Stimulated activated CD4-positive, alpha-beta T cell treated with anti-CD3 and anti-CD28 coated beads, Interleukin-2, amount 100 ng/mL, for 48 hours (primary cell): ENCODE results near the gene RASGRP4.

Experiments
- DNase-seq, 2 donors: peaks; one replicate each; pipeline ENCODE4 v3.0.0-alpha.2; 2020

The RASGRP4 gene

GRCh38 chr19:38388349-38389100, 37.5 kb downstream of the RASGRP4 start, which contains the start of gene SPRED3:
Gene SPRED3 (plus strand): TSS chr19:38388697. CDS start chr19:38390303, 1,606 bp downstream.
- DNase-seq = no peak

- peak; percentile 81 to 88 for DNase-seq
Observed at GRCh38 chr19:38387550-38388348, 38.3 kb downstream of the RASGRP4 start, which contains the start of gene GGN. Gene GGN (minus strand): TSS chr19:38388034. CDS start chr19:38387261, 773 bp downstream.

- DNase-seq = no peak
Observed at GRCh38 chr19:38386971-38387549, 39.0 kb downstream of the RASGRP4 start.

GRCh38 chr19:38386300-38386970, 39.6 kb downstream of the RASGRP4 start:
- DNase-seq = no peak

GRCh38 chr19:38385804-38386257, 40.2 kb downstream of the RASGRP4 start:
- no peak for DNase-seq

GRCh38 chr19:38385057-38385803, 40.8 kb downstream of the RASGRP4 start:
- no peak for DNase-seq

GRCh38 chr19:38384209-38385027, 41.6 kb downstream of the RASGRP4 start:
- no peak for DNase-seq

GRCh38 chr19:38383743-38384142, 42.3 kb downstream of the RASGRP4 start:
- DNase-seq = no peak

GRCh38 chr19:38383184-38383583, 42.8 kb downstream of the RASGRP4 start:
- no peak for DNase-seq

- no peak for DNase-seq
Observed at GRCh38 chr19:38381138-38381537, 44.9 kb downstream of the RASGRP4 start.

- DNase-seq = no peak
Observed at GRCh38 chr19:38378866-38379265, 47.2 kb downstream of the RASGRP4 start.

- no peak for DNase-seq
Observed at GRCh38 chr19:38377052-38377451, 49.0 kb downstream of the RASGRP4 start.

- DNase-seq = no peak
Observed at GRCh38 chr19:38376576-38376975, 49.4 kb downstream of the RASGRP4 start.

- no peak for DNase-seq
Observed at GRCh38 chr19:38375748-38376147, 50.3 kb downstream of the RASGRP4 start.

- DNase-seq = no peak
Observed at GRCh38 chr19:38375098-38375493, 50.9 kb downstream of the RASGRP4 start.

- DNase-seq = peak; percentile 96
Observed at GRCh38 chr19:38374332-38375097, 51.5 kb downstream of the RASGRP4 start, which contains the start of gene PSMD8. Gene PSMD8 (plus strand): TSS chr19:38374571. CDS start chr19:38374602, 31 bp downstream.

- DNase-seq = no peak
Observed at GRCh38 chr19:38373907-38374331, 52.1 kb downstream of the RASGRP4 start.

GRCh38 chr19:38371081-38371480, 54.9 kb downstream of the RASGRP4 start:
- DNase-seq = no peak

- DNase-seq = no peak
Observed at GRCh38 chr19:38370299-38370698, 55.7 kb downstream of the RASGRP4 start.

- DNase-seq = no peak
Observed at GRCh38 chr19:38369584-38369983, 56.4 kb downstream of the RASGRP4 start.
